SK-N-SH treated with all-trans-retinoic acid at 6 μM for 48 hours (cell line): ENCODE measurements around the gene EZR.

Experiments used
- CREB5 ChIP-seq: fragments of 250-450 bp; sonication (Bioruptor Pico); IDR thresholded peaks from 2 replicates; pipeline ENCODE4 v1.5.1; 2020; ENCODE audit warnings: low read depth, mild to moderate bottlenecking, moderate library complexity
- ESRRG ChIP-seq: fragments of 250-450 bp; sonication (Bioruptor Pico); IDR thresholded peaks from 2 replicates; pipeline ENCODE4 v1.6.1; 2021; ENCODE audit warnings: mild to moderate bottlenecking
- ISL1 ChIP-seq: fragments of 250-450 bp; sonication (Bioruptor Pico); IDR thresholded peaks from 2 replicates; pipeline ENCODE4 v2.1.2; 2022; ENCODE audit warnings: mild to moderate bottlenecking, moderate library complexity
- OSR1 ChIP-seq: fragments of 250-450 bp; sonication (Bioruptor Pico); IDR thresholded peaks from 2 replicates; pipeline ENCODE4 v1.8.0; 2022; ENCODE audit warnings: moderate library complexity, mild to moderate bottlenecking, inconsistent platforms
- PPARA ChIP-seq: fragments of 250-450 bp; sonication (Bioruptor Pico); IDR thresholded peaks from 2 replicates; pipeline ENCODE4 v1.5.0; 2020; ENCODE audit warnings: mild to moderate bottlenecking, borderline replicate concordance
- SNAI2 ChIP-seq: fragments of 250-450 bp; sonication (Bioruptor Pico); IDR thresholded peaks from 2 replicates; pipeline ENCODE4 v1.5.0; 2020; ENCODE audit warnings: mild to moderate bottlenecking, moderate library complexity
- TOX ChIP-seq: fragments of 250-450 bp; sonication (Bioruptor Pico); IDR thresholded peaks from 2 replicates; pipeline ENCODE4 v1.8.0; 2021; ENCODE audit warnings: mild to moderate bottlenecking, moderate library complexity, borderline replicate concordance
- ZFP3 ChIP-seq: fragments of 250-450 bp; sonication (Bioruptor Pico); IDR thresholded peaks from 2 replicates; pipeline ENCODE4 v1.5.0; 2020; ENCODE audit warnings: mild to moderate bottlenecking, moderate library complexity
- ZFP30 ChIP-seq: fragments of 450-650 bp; formaldehyde crosslinking; IDR thresholded peaks from 2 replicates; pipeline ENCODE4 v1.5.0; 2022; ENCODE audit warnings: mild to moderate bottlenecking, moderate library complexity
- ZNF70 ChIP-seq: fragments of 450-650 bp; formaldehyde crosslinking; IDR thresholded peaks from 2 replicates; pipeline ENCODE4 v1.5.0; 2020; ENCODE audit warnings: mild to moderate bottlenecking, moderate library complexity
- TF ChIP-seq, protein P1 (sequence below): fragments of 250-450 bp; sonication (Bioruptor Pico); IDR thresholded peaks from 2 replicates; pipeline ENCODE4 v1.8.0; 2020; ENCODE audit warnings: mild to moderate bottlenecking, moderate library complexity, borderline replicate concordance
- TF ChIP-seq, protein P2 (sequence below): fragments of 250-450 bp; sonication (Bioruptor Pico); IDR thresholded peaks from 2 replicates; pipeline ENCODE4 v1.5.1; 2021; ENCODE audit warnings: mild to moderate bottlenecking, moderate library complexity

- TF ChIP-seq CREB5 (CRISPR knock-in tag) (no peak), ISL1 (CRISPR knock-in tag) (no peak), ZFP3 (CRISPR knock-in tag) (no peak), ZFP30 (no peak), ESRRG (CRISPR knock-in tag) (no peak), ZNF70 (CRISPR knock-in tag) (no peak), TOX (CRISPR knock-in tag) (no peak), OSR1 (CRISPR knock-in tag) (no peak), PPARA (CRISPR knock-in tag) (no peak), SNAI2 (no peak)
- TF ChIP-seq, protein P1, sequence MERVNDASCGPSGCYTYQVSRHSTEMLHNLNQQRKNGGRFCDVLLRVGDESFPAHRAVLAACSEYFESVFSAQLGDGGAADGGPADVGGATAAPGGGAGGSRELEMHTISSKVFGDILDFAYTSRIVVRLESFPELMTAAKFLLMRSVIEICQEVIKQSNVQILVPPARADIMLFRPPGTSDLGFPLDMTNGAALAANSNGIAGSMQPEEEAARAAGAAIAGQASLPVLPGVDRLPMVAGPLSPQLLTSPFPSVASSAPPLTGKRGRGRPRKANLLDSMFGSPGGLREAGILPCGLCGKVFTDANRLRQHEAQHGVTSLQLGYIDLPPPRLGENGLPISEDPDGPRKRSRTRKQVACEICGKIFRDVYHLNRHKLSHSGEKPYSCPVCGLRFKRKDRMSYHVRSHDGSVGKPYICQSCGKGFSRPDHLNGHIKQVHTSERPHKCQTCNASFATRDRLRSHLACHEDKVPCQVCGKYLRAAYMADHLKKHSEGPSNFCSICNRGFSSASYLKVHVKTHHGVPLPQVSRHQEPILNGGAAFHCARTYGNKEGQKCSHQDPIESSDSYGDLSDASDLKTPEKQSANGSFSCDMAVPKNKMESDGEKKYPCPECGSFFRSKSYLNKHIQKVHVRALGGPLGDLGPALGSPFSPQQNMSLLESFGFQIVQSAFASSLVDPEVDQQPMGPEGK (CRISPR knock-in tag): no peak
- TF ChIP-seq, protein P2, sequence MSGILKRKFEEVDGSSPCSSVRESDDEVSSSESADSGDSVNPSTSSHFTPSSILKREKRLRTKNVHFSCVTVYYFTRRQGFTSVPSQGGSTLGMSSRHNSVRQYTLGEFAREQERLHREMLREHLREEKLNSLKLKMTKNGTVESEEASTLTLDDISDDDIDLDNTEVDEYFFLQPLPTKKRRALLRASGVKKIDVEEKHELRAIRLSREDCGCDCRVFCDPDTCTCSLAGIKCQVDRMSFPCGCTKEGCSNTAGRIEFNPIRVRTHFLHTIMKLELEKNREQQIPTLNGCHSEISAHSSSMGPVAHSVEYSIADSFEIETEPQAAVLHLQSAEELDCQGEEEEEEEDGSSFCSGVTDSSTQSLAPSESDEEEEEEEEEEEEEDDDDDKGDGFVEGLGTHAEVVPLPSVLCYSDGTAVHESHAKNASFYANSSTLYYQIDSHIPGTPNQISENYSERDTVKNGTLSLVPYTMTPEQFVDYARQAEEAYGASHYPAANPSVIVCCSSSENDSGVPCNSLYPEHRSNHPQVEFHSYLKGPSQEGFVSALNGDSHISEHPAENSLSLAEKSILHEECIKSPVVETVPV (CRISPR knock-in tag): no peak
These were observed 10.1 kb downstream of the EZR start for GRCh38 chr6:158808941-158809678.
